Esophagus squamous epithelium (tissue), 4 donors: ENCODE measurements around the gene ABR.

Experiments used
- CTCF ChIP-seq, 6 experiments: fragments of 450-650 bp in 4 of 6; fragments of 200-600 bp in 2 of 6; sonication (generic) in 2 of 6; IDR thresholded peaks; one replicate each; pipeline ENCODE4 v1.5.1; 2016 to 2019; ENCODE audit warnings: antibody characterized with exemption in 6 of 6, mild to moderate bottlenecking in 4 of 6, moderate library complexity in 4 of 6
- POLR2A ChIP-seq, 4 donors: fragments of 450-650 bp; IDR thresholded peaks; one replicate each; pipeline ENCODE4 v1.6.1; 2017; ENCODE audit warnings: antibody characterized with exemption in 4 of 4, mild to moderate bottlenecking in 4 of 4, moderate library complexity in 3 of 4

- TF ChIP-seq CTCF (IDR thresholded peaks at IDR 0.05) (no peak), POLR2A (IDR thresholded peaks at IDR 0.05) (no peak)
Observed at GRCh38 chr17:1124896-1125787, 54.6 kb downstream of the ABR start.
